B cell (primary cell): ENCODE measurements around the gene ZNF507. TPM values are rescaled to one million over a fixed set of nuclear protein-coding genes. Genes with fewer than 3 reads are reported as not detected.

Experiments used
- ATAC-seq: fragments of 200-7000 bp; cut with Tn5 transposase; one replicate; pipeline ENCODE4 v1.10.0; 2021; ENCODE audit warnings: low read depth, mild to moderate bottlenecking, moderate number of reproducible peaks, moderate library complexity
- CTCF ChIA-PET: fragments of 350-600 bp; sonication (Branson Sonifier 250); formaldehyde crosslinking; loops from one replicate; lab custom pipeline; 2021; ENCODE audit warnings: antibody characterized with exemption, inconsistent platforms; lab: Charles Lee
- POLR2A ChIA-PET: fragments of 350-600 bp; sonication (Branson Sonifier 250); formaldehyde crosslinking; loops from one replicate; lab custom pipeline; 2021; ENCODE audit warnings: antibody characterized with exemption; lab: Charles Lee
- DNase-seq: peaks from one replicate; pipeline ENCODE4 v3.0.0; 2013
- H2AFZ ChIP-seq: 2 replicates; pipeline ENCODE4 v1.6.1; 2012; ENCODE audit warnings: mild to moderate bottlenecking, low read depth, low read length; ENCODE audit not compliant: insufficient read depth, poor library complexity, severe bottlenecking
- H3K27ac ChIP-seq, 2 donors: 1 replicate in 1 of 2; 2 replicates in 1 of 2; pipeline ENCODE4 v1.5.1; 2012 to 2013; ENCODE audit warnings: low read length in 2 of 2, mild to moderate bottlenecking in 2 of 2, moderate library complexity in 1 of 2
- H3K27me3 ChIP-seq, 4 experiments: fragments of 200-600 bp in 1 of 4; sonication (generic) in 1 of 4; replicated peaks in 1 of 4; 1 replicate in 2 of 4; 2 replicates in 2 of 4; pipeline versions ENCODE4 v1.6.1 to v1.7.0; 2013 to 2016; ENCODE audit warnings: low read length in 3 of 4, mild to moderate bottlenecking in 2 of 4, mixed read lengths in 1 of 4, moderate library complexity in 1 of 4; ENCODE audit not compliant: insufficient read depth in 4 of 4, control insufficient read depth in 3 of 4; ENCODE audit errors: control extremely low read depth in 1 of 4
- H3K36me3 ChIP-seq, 2 experiments: replicated peaks in 1 of 2; 1 replicate in 1 of 2; 2 replicates in 1 of 2; pipeline versions ENCODE4 v1.6.1 to v1.7.1; 2013; ENCODE audit warnings: low read length in 1 of 2; ENCODE audit not compliant: insufficient read depth in 2 of 2, control insufficient read depth in 1 of 2; ENCODE audit errors: control extremely low read depth in 1 of 2, extremely low read depth in 1 of 2
- H3K4me1 ChIP-seq, 2 donors: fragments of 200-600 bp in 1 of 2; sonication (generic) in 1 of 2; 1 replicate in 1 of 2; 2 replicates in 1 of 2; pipeline versions ENCODE4 v1.5.1 to v1.6.1; 2013 to 2017; ENCODE audit warnings: low read length in 2 of 2; ENCODE audit not compliant: control insufficient read depth in 2 of 2, insufficient read depth in 2 of 2
- H3K4me2 ChIP-seq: replicated peaks from 2 replicates; pipeline ENCODE3; 2012; ENCODE audit warnings: mild to moderate bottlenecking, low read depth, low read length; ENCODE audit not compliant: poor library complexity, severe bottlenecking
- H3K4me3 ChIP-seq, 5 experiments: fragments of 200-600 bp in 1 of 5; sonication (generic) in 1 of 5; 1 replicate in 3 of 5; 2 replicates in 2 of 5; pipeline versions ENCODE4 v1.5.1 to v1.7.0; 2011 to 2016; ENCODE audit warnings: low read length in 4 of 5, mild to moderate bottlenecking in 4 of 5, low read depth in 2 of 5, control low read depth in 1 of 5, moderate library complexity in 1 of 5; ENCODE audit not compliant: insufficient read depth in 1 of 5; ENCODE audit errors: control extremely low read depth in 1 of 5, extremely low read depth in 1 of 5
- H3K79me2 ChIP-seq: fragments of 200-600 bp; sonication (generic); one replicate; pipeline ENCODE4 v1.6.0; 2016; ENCODE audit warnings: low read length; ENCODE audit not compliant: control insufficient read depth, insufficient read depth
- H3K9ac ChIP-seq: fragments of 200-600 bp; sonication (generic); 2 replicates; pipeline ENCODE4 v1.6.1; 2017; ENCODE audit warnings: mild to moderate bottlenecking, low read length, moderate library complexity
- H3K9me3 ChIP-seq, 3 donors: one replicate each; pipeline versions ENCODE4 v1.6.1 to v1.7.1; 2013; ENCODE audit warnings: low read length in 2 of 3; ENCODE audit not compliant: control insufficient read depth in 2 of 3, insufficient read depth in 1 of 3; ENCODE audit errors: control extremely low read depth in 1 of 3
- H4K20me1 ChIP-seq: 2 replicates; pipeline ENCODE4 v1.6.0; 2012; ENCODE audit warnings: mild to moderate bottlenecking, low read length; ENCODE audit not compliant: insufficient read depth, control insufficient read depth, poor library complexity, severe bottlenecking
- H3K27ac Mint-ChIP-seq: one replicate; pipeline ENCODE4 v1.8.0; 2021; ENCODE audit warnings: mixed read lengths
- H3K27me3 Mint-ChIP-seq: one replicate; pipeline ENCODE4 v1.8.0; 2021; ENCODE audit warnings: mixed read lengths
- H3K4me1 Mint-ChIP-seq: one replicate; pipeline ENCODE4 v1.8.0; 2021; ENCODE audit warnings: mixed read lengths
- H3K4me3 Mint-ChIP-seq: one replicate; pipeline ENCODE4 v1.8.0; 2021; ENCODE audit warnings: mixed read lengths
- H3K9me3 Mint-ChIP-seq: one replicate; pipeline ENCODE4 v1.8.0; 2022; ENCODE audit warnings: mixed read lengths; ENCODE audit not compliant: insufficient read depth
- EZH2 ChIP-seq: IDR thresholded peaks from 2 replicates; pipeline ENCODE4 v1.6.1; 2012; ENCODE audit warnings: borderline replicate concordance, low read depth, mild to moderate bottlenecking, moderate library complexity, low read length; ENCODE audit not compliant: insufficient read depth, poor library complexity, severe bottlenecking
- WGBS: methylation state at CpG from one replicate; pipeline ENCODE4 v1.1.5; 2013; ENCODE audit warnings: missing lambda C conversion rate; ENCODE audit not compliant: insufficient coverage; 5-methylcytosine and 5-hydroxymethylcytosine counted together
- intact Hi-C: fragments of 100-400 bp; cut with micrococcal nuclease; formaldehyde crosslinking; loops from one replicate; pipeline ENCODE4 v1.10.0; 2022
- polyA plus RNA-seq: library from polyadenylated mRNA; depleted of rRNA; stranded (reverse); fragments of >200 nt; gene quantifications from 2 replicates; pipeline ENCODE4 v1.2.3, GENCODE V29; 2012
- total RNA-seq, 2 donors: library from RNA; stranded (reverse); fragments of 120-200 nt in 1 of 2; gene quantifications; 1 replicate in 1 of 2; 2 replicates in 1 of 2; pipeline versions ENCODE4 v1.2.3 to v1.2.4, GENCODE V29; 2013 to 2022
- TF ChIP-seq, protein P1 (sequence below): fragments of 200-600 bp; IDR thresholded peaks from one replicate; pipeline ENCODE4 v1.8.0; 2022; ENCODE audit warnings: antibody characterized with exemption, mild to moderate bottlenecking

Gene ZNF507
- total and polyA plus RNA-seq, 2 donors (not counting 1 experiment from before 2014, with no cell fraction given) = 13.6 to 38.6 TPM

DNA sequence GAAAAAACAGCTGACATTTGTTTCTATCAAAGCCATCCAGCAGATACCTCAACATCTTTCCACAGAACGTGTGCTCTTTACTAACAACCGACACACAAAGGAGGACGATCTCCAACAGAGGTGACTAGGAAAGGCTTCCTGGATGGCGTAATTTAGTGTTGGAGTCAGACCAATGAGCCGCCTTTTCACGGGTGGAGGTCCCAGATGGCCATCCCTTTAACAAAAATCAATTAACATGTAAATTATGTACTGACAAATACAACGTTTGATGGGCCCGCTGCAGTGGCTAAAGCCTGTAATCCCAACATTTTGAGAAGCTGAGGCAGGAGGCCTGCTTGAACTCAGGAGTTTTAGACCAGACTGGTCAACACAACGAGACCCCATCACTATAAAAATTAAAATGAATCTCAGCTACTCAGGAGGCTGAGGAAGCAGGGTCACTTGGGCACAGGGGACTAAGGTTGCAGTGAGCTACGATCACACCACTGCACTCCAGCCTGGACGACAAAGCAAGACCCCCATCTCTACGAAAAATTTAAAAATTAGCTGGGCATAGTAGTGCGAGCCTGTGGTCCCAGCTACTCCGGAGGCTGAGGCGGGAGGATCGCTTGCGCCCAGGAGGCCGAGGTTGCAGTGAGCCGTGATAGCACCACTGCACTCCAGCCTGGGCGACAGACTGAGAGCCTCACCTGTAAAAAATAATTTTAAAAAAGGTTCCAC is 59.0 kb downstream of the ZNF507 start:
- H3K4me1 ChIP-seq = peaks cover 11 to 19% of the 10 kb centered on the region in 2 donors
- peak overlapping the region; percentile 90 for H3K9ac ChIP-seq
- no peak for ATAC-seq
- Mint-ChIP-seq H3K27me3 (no peaks in the 10 kb centered on the region), H3K4me1 (peaks cover 15% of the 10 kb centered on the region), H3K27ac (peak overlapping the region; percentile 94), H3K9me3 (no peaks in the 10 kb centered on the region), H3K4me3 (peak overlapping the region; percentile 92)
- intact Hi-C loops = loop anchor here (2.0 kb wide), 1 partner anchor 270 kb away; the partner anchor contains the start of genes ANKRD27 and RGS9BP
- CTCF ChIA-PET = interaction anchor here (1.4 to 1.6 kb wide), 2 partner anchors 14 to 65 kb away, joined by 3 read pairs; no protein-coding TSS in a partner anchor
- H3K9me3 ChIP-seq = no peaks in the 10 kb centered on the region
- peak overlapping the region; percentile 93 for H3K4me2 ChIP-seq
- H3K27me3 ChIP-seq = no peaks in the 10 kb centered on the region
- no peak for DNase-seq
- peaks cover 2 to 5% of the 10 kb centered on the region in 2 experiments for H3K36me3 ChIP-seq
- POLR2A ChIA-PET = interaction anchor here (0.6 to 1.5 kb wide), 2 partner anchors 177 to 271 kb away, joined by 4 to 6 read pairs; partner anchors contain the start of genes ANKRD27, PDCD5 and RGS9BP
- no peaks in the 10 kb centered on the region for H3K79me2 ChIP-seq
- 92% methylated on average over 13 of the region's 20 CpGs for WGBS
- peak overlapping the region; percentile 66 to 89 (median 80) for H3K4me3 ChIP-seq
- H2AFZ ChIP-seq = peak overlapping the region; percentile 89
- peak overlapping the region; percentile 74 to 93 for H3K27ac ChIP-seq
- TF ChIP-seq, protein P1, sequence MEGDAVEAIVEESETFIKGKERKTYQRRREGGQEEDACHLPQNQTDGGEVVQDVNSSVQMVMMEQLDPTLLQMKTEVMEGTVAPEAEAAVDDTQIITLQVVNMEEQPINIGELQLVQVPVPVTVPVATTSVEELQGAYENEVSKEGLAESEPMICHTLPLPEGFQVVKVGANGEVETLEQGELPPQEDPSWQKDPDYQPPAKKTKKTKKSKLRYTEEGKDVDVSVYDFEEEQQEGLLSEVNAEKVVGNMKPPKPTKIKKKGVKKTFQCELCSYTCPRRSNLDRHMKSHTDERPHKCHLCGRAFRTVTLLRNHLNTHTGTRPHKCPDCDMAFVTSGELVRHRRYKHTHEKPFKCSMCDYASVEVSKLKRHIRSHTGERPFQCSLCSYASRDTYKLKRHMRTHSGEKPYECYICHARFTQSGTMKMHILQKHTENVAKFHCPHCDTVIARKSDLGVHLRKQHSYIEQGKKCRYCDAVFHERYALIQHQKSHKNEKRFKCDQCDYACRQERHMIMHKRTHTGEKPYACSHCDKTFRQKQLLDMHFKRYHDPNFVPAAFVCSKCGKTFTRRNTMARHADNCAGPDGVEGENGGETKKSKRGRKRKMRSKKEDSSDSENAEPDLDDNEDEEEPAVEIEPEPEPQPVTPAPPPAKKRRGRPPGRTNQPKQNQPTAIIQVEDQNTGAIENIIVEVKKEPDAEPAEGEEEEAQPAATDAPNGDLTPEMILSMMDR = no peak
- no peak for TF ChIP-seq EZH2
- H4K20me1 ChIP-seq = no peaks in the 10 kb centered on the region
